Heart left ventricle (tissue), 16 donors: Measurements from ENCODE around the gene CCL13. TPM values are rescaled to one million over a fixed set of nuclear protein-coding genes. Genes with fewer than 3 reads are reported as not detected.
A peak's percentile ranks its signal among the peaks of the same experiment; 100 is the strongest.

Source experiments
- ATAC-seq, 4 donors: fragments of 200-7000 bp; cut with Tn5 transposase; one replicate each; pipeline ENCODE4 v1.9.1; 2020 to 2022; ENCODE audit warnings: moderate library complexity in 4 of 4, mild to moderate bottlenecking in 3 of 4, moderate number of reproducible peaks in 1 of 4
- DNase-seq, 5 donors: peaks; one replicate each; pipeline ENCODE4 v3.0.0-alpha.2; 2020
- H3K27ac ChIP-seq, 12 donors: fragments of 200-600 bp; sonication (generic) in 4 of 12; one replicate each; pipeline versions ENCODE4 v1.5.0 to v1.8.0; 2016 to 2022; ENCODE audit warnings: mild to moderate bottlenecking in 2 of 12
- H3K27me3 ChIP-seq, 9 donors: fragments of 200-600 bp; sonication (generic) in 2 of 9; one replicate each; pipeline versions ENCODE4 v1.5.1 to v1.8.0; 2016 to 2022; ENCODE audit warnings: mild to moderate bottlenecking in 3 of 9
- H3K36me3 ChIP-seq, 9 donors: fragments of 200-600 bp; sonication (generic) in 2 of 9; one replicate each; pipeline versions ENCODE4 v1.5.0 to v1.8.0; 2018 to 2022; ENCODE audit warnings: mild to moderate bottlenecking in 2 of 9
- H3K4me1 ChIP-seq, 12 donors: fragments of 200-600 bp; sonication (generic) in 4 of 12; one replicate each; pipeline versions ENCODE4 v1.5.0 to v1.8.0; 2016 to 2022; ENCODE audit warnings: mild to moderate bottlenecking in 3 of 12
- H3K4me3 ChIP-seq, 12 donors: fragments of 200-600 bp; sonication (generic) in 4 of 12; one replicate each; pipeline versions ENCODE4 v1.5.0 to v1.8.0; 2017 to 2022; ENCODE audit warnings: mild to moderate bottlenecking in 9 of 12, moderate library complexity in 4 of 12
- H3K9me3 ChIP-seq, 12 donors: fragments of 200-600 bp; sonication (generic) in 4 of 12; one replicate each; pipeline versions ENCODE4 v1.5.0 to v1.8.0; 2016 to 2022; ENCODE audit warnings: mild to moderate bottlenecking in 1 of 12
- CTCF ChIP-seq, 12 donors: fragments of 200-600 bp; sonication (generic) in 4 of 12; IDR thresholded peaks; one replicate each; pipeline versions ENCODE4 v1.5.0 to v1.8.0; 2018 to 2022; ENCODE audit warnings: antibody characterized with exemption in 12 of 12, mild to moderate bottlenecking in 5 of 12
- POLR2A ChIP-seq, 2 donors: fragments of 450-650 bp; IDR thresholded peaks; one replicate each; pipeline ENCODE4 v1.6.1; 2017; ENCODE audit warnings: antibody characterized with exemption in 2 of 2, mild to moderate bottlenecking in 2 of 2, moderate library complexity in 2 of 2
- WGBS, 4 donors: extraction: QIAGEN DNeasy Blood & Tissue Kit in 2 of 4; methylation state at CpG; one replicate each; pipeline versions ENCODE4 v1.1.5 to v1.1.7; 2013 to 2018; 5-methylcytosine and 5-hydroxymethylcytosine counted together
- intact Hi-C, 10 donors: fragments of 100-400 bp; cut with DNase I; formaldehyde crosslinking; loops; one replicate each; pipeline versions ENCODE4 v1.11.1 to v1.14.2; 2022
- polyA plus RNA-seq, 2 donors: library from polyadenylated mRNA; stranded (reverse); fragments of 200-250 nt; gene quantifications; one replicate each; pipeline ENCODE4 v1.2.3, GENCODE V29; 2013
- total RNA-seq, 9 donors: library from RNA; depleted of rRNA in 2 of 9; stranded (reverse); fragments of >200 nt in 2 of 9; fragmentation: NEBNext Ultra II Directional in 3 of 9; extraction: Animal tissue kit (Norgen Biotek cat#: 25700) in 3 of 9; gene quantifications; one replicate each; pipeline versions ENCODE4 v1.1.0 to v1.2.4, GENCODE V29; 2016 to 2023
- donor health status: ischemic (EF 13 %, LVEDD 7.1; RV severe dilation, severe dysfunction).
- donor health status: healthy with polysubstance abuse.
- donor health status: DM: no; HTN: yes; CAD: no.
- donor health status: DM: no; HTN: no; CAD: no.
- donor health status: ischemic (EF 25% LVEDD 6.9; RV normal size, moderate dysfunction).
- donor health status: ischemic (EF 25% LVEDD 5.7; RV mildly dilated, moderate dysfunction).
- donor health status: healthy.
- donor health status: DM: yes; HTN: yes; CAD: no.
- donor health status: ischemic (EF 35%, LVEDD 5.7; RV mildly dilated, moderate dysfunction).
- donor health status: nonischemic (EF 11% LVEDD 7.7; RV severe dilation, severe dysfunction).
- donor health status: DM: yes; HTN: yes; CAD: no.
- donor health status: PGD.
- donor health status: ischemic (EF 29% LVEDD 5.4; RV normal size, mild dysfunction).
- donor health status: nonischemic (EF 23%, LVEDD 6.1; RV moderate dilation, normal function).

The CCL13 gene
- total and polyA plus RNA-seq, 11 donors = 0.29 to 98.0 (median 1.1) TPM; not detected in 2

- ATAC-seq (no peak), DNase-seq (no peak)
- intact Hi-C loops = loop anchor here in 2 of 10 donors (10.0 kb wide), 2 partner anchors 583 to 593 kb away; no protein-coding TSS in a partner anchor
- Histone ChIP-seq H3K9me3 (no peaks in the 10 kb centered on the region), H3K27ac (no peak overlapping the region), H3K4me1 (peaks cover 0 to 54% (median 0%) of the 10 kb centered on the region in 12 donors), H3K36me3 (no peaks in the 10 kb centered on the region), H3K27me3 (peaks cover 0 to 13% (median 0%) of the 10 kb centered on the region in 9 donors), H3K4me3 (no peak overlapping the region)
- no peak for TF ChIP-seq CTCF (IDR thresholded peaks at IDR 0.05)
- no peak for TF ChIP-seq POLR2A (IDR thresholded peaks at IDR 0.05)
- WGBS, 4 donors = 76 to 80% (median 79%) methylated on average over 9 of the region's 9 CpGs
These were observed 11.4 kb downstream of the CCL13 start for GRCh38 chr17:34367486-34368195.

DNA sequence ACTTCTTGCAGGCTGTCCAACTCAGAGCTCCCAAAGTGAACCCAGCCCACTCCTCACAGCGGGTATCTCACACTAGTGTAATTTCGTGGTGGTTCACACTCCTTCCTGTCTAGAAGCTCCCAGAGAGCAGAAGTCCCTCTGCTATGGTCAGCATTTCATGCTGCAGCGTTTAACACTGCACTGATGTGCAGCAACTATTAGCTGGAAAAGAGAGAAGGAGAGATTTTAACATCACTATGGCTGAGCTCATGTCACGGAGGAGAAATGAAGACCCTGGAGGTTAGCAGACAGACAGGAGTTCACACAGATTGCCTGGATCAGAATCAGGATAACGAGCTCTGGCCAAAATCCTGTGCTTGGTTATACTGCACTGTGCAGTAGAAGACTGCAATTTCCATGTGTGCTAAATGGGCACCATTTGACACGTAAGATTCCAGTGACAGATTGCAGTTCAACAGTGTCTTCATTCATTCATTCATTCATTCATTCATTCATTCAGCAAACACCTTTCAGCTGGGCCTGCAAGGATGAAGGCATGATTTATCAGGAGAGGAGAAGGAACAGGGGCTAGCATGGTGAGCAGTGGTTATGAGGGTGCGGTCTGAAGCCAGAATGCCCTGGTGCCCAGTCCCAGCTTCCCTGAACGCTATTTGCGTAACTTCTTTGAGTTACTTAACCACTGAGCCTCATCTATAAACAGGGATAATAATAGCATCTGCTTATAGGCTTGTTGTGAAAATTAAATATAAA, 12.1 kb downstream of the CCL13 start:
- Histone ChIP-seq H3K27ac (peak overlapping the region in 1 of 12 donors; percentile 24), H3K4me1 (peaks cover 0 to 54% (median 0%) of the 10 kb centered on the region in 12 donors), H3K9me3 (no peaks in the 10 kb centered on the region), H3K27me3 (peaks cover 0 to 13% (median 0%) of the 10 kb centered on the region in 9 donors), H3K36me3 (no peaks in the 10 kb centered on the region), H3K4me3 (no peak overlapping the region)
- TF ChIP-seq POLR2A (IDR thresholded peaks at IDR 0.05) = no peak
- no peak for TF ChIP-seq CTCF (IDR thresholded peaks at IDR 0.05)
- no peak for DNase-seq
- intact Hi-C loops = loop anchor here in 2 of 10 donors (10.0 kb wide), 2 partner anchors 584 to 594 kb away; no protein-coding TSS in a partner anchor
- peak in 1 of 4 donors; percentile 36 for ATAC-seq
- 68 to 80% (median 71%) methylated on average over 9 of the region's 9 CpGs for WGBS, 4 donors

- H3K4me1 ChIP-seq = peaks cover 0 to 54% (median 0%) of the 10 kb centered on the region in 12 donors
- no peaks in the 10 kb centered on the region for H3K36me3 ChIP-seq
- ATAC-seq = peak in 1 of 4 donors; percentile 11
- TF ChIP-seq POLR2A (IDR thresholded peaks at IDR 0.05) (no peak), CTCF (IDR thresholded peaks at IDR 0.05) (no peak)
- H3K27me3 ChIP-seq = peaks cover 0 to 13% (median 0%) of the 10 kb centered on the region in 9 donors
- intact Hi-C loops = loop anchor here in 2 of 10 donors (10.0 kb wide), 2 partner anchors 584 to 594 kb away; no protein-coding TSS in a partner anchor
- no peak overlapping the region for H3K4me3 ChIP-seq
- peak overlapping the region in 1 of 12 donors; percentile 32 for H3K27ac ChIP-seq
- 54 to 61% (median 61%) methylated on average over 4 of the region's 4 CpGs for WGBS, 4 donors
- DNase-seq = no peak
- no peaks in the 10 kb centered on the region for H3K9me3 ChIP-seq
These were observed 12.7 kb downstream of the CCL13 start for GRCh38 chr17:34368946-34369500.
